Activated naive CD8-positive, alpha-beta T cell treated with anti-CD3 and anti-CD28 coated beads, Interleukin-2, amount 10 ng/mL, durations not matched to agents 7 days and 5 days (primary cell): ENCODE measurements around the gene CYP19A1. TPM values are rescaled to one million over a fixed set of nuclear protein-coding genes. Genes with fewer than 3 reads are reported as not detected.

Source experiments
- ATAC-seq: fragments of 150-1000 bp; cut with Tn5 transposase; one replicate; pipeline ENCODE4 v1.10.0; 2021; ENCODE audit warnings: low read depth, moderate library complexity
- POLR2A ChIA-PET: fragments of 350-600 bp; sonication (Branson Sonifier 250); formaldehyde crosslinking; loops from one replicate; lab custom pipeline; 2021; ENCODE audit warnings: antibody characterized with exemption; lab: Charles Lee
- DNase-seq: peaks from one replicate; pipeline ENCODE4 v3.0.0; 2021
- H3K27ac Mint-ChIP-seq: one replicate; pipeline ENCODE4 v1.8.0; 2022; ENCODE audit warnings: mild to moderate bottlenecking, mixed read lengths
- H3K27me3 Mint-ChIP-seq: one replicate; pipeline ENCODE4 v1.8.0; 2022; ENCODE audit warnings: mild to moderate bottlenecking, moderate library complexity, mixed read lengths
- H3K36me3 Mint-ChIP-seq: one replicate; pipeline ENCODE4 v1.8.0; 2021; ENCODE audit warnings: mild to moderate bottlenecking, mixed read lengths
- H3K4me1 Mint-ChIP-seq: one replicate; pipeline ENCODE4 v1.8.0; 2021; ENCODE audit warnings: mixed read lengths
- H3K4me3 Mint-ChIP-seq: one replicate; pipeline ENCODE4 v1.8.0; 2022; ENCODE audit warnings: mild to moderate bottlenecking, moderate library complexity, mixed read lengths
- H3K9me3 Mint-ChIP-seq: one replicate; pipeline ENCODE4 v1.8.0; 2021; ENCODE audit warnings: mixed read lengths
- total RNA-seq, 2 experiments: library from RNA; stranded (reverse); gene quantifications; one replicate each; pipeline ENCODE4 v1.2.3, GENCODE V29; 2021

CYP19A1 gene
- total RNA-seq, 2 experiments from 2014 or later = not detected

DNA sequence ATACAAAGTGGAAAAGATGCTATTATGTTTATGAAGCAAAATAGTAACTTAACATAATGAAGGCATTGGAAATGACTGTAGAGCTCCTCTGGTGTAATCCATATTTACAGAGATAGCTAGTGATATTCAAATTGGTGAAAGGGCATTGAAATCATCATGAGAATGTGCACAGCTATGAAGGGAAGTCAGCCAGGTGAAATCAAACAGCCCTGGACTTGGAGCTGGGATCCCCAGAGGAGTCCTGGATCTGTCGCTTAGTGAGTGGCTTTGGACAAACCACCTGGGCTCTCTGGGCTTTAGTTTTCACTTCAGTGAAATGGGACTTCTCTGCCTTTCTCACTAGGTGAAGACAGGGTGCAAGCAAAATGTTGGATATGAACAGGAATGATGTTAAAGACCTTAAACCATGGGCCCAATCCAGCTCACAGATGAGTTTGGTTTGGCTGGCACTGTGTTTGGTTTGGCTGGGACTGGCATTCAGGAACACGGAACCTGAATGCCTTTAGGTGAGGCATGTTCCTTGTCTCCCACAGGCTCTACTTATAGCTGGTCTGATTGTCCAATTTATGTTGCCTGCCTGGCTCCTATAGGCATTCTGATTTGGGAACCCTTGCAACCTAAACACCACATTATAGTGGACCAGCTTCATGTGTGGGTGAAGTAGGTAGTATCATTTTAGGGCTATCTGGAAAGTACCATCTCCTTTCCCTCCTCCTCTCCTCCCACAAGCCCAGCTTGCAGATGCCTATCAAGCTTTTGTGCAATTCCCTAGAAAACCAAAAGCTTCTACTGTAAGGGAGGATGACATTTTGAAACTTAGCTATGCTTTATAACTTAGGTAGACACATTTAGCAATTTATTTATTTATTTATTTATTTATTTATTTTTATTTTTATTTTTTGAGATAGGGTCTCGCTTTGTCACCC lies 133.1 kb downstream of the CYP19A1 start:
- H3K4me1 Mint-ChIP-seq = no peaks in the 10 kb centered on the region
- no peaks in the 10 kb centered on the region for H3K36me3 Mint-ChIP-seq
- H3K4me3 Mint-ChIP-seq = no peak overlapping the region
- no peak overlapping the region for H3K27ac Mint-ChIP-seq
- ATAC-seq (no peak), DNase-seq (no peak)
- no peaks in the 10 kb centered on the region for H3K9me3 Mint-ChIP-seq
- POLR2A ChIA-PET = no interaction called here
- H3K27me3 Mint-ChIP-seq = peaks cover 8% of the 10 kb centered on the region

DNA sequence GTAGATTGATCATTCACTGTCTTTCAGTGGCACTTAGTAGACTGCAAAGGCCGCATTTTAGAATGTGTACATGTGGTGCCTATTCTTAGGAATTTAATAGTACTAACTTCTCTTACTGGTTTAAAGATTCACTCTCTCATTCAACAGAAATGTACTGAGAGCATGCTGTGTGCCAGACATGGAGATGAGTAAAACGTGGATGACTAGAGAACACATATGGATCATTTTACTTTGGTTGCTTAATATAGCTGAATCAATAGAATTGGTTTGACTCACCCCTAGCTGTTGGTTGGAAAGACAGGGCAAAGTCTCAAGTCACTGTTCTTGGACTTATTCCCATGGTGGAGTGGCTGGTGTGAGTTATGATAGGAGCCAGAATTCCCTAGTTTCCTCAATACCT lies 134.6 kb downstream of the CYP19A1 start:
- POLR2A ChIA-PET = no interaction called here
- Mint-ChIP-seq H3K36me3 (no peaks in the 10 kb centered on the region), H3K4me1 (no peaks in the 10 kb centered on the region), H3K27me3 (peaks cover under 1% of the 10 kb centered on the region), H3K27ac (no peak overlapping the region), H3K4me3 (no peak overlapping the region), H3K9me3 (no peaks in the 10 kb centered on the region)
- ATAC-seq (no peak), DNase-seq (no peak)

DNA sequence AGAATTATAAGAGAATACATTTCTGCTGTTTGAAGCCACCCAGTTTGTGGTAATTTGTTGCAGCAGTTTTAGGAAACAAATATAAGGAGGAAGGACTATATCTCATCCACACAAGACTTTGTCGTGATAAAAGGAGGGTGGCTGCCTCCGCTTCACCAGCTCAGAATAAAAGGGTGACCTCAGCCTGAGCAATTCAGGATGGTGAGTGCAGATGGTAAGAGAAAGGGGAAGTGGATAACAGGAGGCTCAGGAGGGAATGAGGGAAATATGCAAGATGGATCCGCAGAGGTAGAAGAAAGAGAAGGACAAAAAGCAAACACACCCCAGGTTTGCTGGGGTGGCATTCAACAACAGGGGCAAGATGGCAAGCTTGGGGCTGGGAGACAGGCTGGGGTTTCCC lies 135.6 kb downstream of the CYP19A1 start:
- Mint-ChIP-seq H3K27me3 (peaks cover 8% of the 10 kb centered on the region), H3K27ac (no peak overlapping the region), H3K36me3 (no peaks in the 10 kb centered on the region), H3K4me3 (no peak overlapping the region), H3K9me3 (no peaks in the 10 kb centered on the region), H3K4me1 (no peaks in the 10 kb centered on the region)
- ATAC-seq = no peak
- no peak for DNase-seq
- POLR2A ChIA-PET = no interaction called here

DNA sequence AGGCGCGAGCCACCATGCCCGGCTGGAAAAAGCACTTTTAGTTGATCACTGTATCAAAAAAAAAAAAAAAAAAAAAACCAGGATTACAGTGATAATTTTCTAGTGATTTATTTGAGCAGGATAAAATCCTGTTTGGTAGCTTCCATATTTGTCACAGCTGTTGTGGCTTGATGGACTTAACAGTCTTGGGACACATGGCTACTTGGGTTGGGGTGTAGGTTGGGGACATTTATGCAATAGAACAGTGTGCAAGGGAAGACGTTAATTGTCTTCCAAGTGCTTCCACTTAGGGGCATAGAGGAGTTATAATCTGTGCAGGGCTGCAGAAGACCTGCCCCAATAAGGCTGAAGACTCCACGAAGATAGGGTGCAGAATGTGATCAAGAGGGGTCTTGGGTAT lies 136.8 kb downstream of the CYP19A1 start:
- POLR2A ChIA-PET = no interaction called here
- H3K27ac Mint-ChIP-seq = no peak overlapping the region
- ATAC-seq (no peak), DNase-seq (no peak)
- no peaks in the 10 kb centered on the region for H3K9me3 Mint-ChIP-seq
- no peaks in the 10 kb centered on the region for H3K4me1 Mint-ChIP-seq
- no peaks in the 10 kb centered on the region for H3K36me3 Mint-ChIP-seq
- H3K4me3 Mint-ChIP-seq = no peak overlapping the region
- peaks cover 12% of the 10 kb centered on the region for H3K27me3 Mint-ChIP-seq

DNA sequence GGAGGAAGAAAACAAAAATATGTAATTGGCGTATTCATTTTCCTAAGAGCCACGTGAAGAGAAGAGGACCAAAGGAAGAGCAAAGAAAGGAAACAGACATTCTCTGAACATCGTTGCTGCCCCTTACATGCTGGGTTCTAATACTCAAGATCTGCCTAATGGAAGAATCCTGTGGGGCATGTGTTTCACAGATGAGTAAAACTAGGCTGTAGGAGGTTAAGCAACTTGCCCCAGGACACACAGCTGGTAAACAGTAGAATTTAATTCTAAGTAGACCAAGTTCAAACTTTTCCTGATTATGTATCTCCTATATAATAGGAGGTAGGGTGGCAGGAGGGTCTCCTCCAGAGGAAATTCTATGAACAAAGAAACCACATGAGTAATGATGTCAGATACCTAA lies 137.6 kb downstream of the CYP19A1 start:
- no peaks in the 10 kb centered on the region for H3K4me1 Mint-ChIP-seq
- DNase-seq (no peak), ATAC-seq (no peak)
- H3K27ac Mint-ChIP-seq = no peak overlapping the region
- H3K27me3 Mint-ChIP-seq = peaks cover 16% of the 10 kb centered on the region
- H3K36me3 Mint-ChIP-seq = no peaks in the 10 kb centered on the region
- no peaks in the 10 kb centered on the region for H3K9me3 Mint-ChIP-seq
- no peak overlapping the region for H3K4me3 Mint-ChIP-seq
- POLR2A ChIA-PET = no interaction called here

DNA sequence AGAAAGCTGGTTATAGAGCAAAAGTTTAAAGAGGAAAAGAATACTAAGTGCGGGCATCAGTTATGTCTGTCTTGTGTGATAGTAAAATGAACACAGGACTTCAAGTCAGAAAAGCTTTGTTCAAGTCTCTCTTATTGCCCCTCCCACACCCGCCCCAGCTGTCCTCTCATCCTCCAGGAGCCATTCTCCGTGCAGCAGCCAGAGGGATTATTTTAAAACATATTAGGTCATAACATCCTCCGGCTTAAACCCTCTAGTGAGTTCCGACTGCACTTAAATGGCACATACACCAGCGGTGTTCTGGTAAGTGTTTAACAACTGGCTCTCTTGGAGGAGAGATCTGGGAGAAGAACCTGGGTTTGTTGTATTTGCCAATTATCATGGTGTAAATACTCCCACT lies 138.9 kb downstream of the CYP19A1 start:
- H3K27ac Mint-ChIP-seq = no peak overlapping the region
- POLR2A ChIA-PET = no interaction called here
- peaks cover 24% of the 10 kb centered on the region for H3K27me3 Mint-ChIP-seq

DNA sequence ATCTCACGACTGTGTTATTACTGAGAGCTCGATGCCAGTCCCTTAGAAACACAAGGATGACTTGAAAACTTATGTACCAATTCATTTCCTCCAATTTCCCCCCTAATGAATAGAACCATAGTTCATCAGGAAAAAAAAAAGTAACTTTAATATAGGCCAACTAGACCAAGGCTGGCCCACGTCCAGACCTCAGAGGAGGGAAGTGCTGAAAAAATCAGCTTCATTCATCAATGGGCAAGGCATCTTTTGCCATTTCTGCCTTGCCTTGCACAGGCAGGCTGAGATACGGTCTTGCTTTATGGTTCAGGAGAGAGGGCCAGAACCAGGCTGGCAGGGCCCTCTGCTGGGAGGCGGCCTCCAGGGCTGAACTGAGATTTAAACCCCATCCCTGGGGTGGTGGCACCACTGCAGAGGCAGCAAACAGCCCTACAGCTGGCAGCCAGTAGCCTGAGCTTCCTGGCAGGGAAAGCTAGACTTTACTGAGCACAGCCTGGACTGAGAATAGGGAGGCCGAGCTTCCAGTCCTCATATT lies 139.6 kb downstream of the CYP19A1 start:
- ATAC-seq = no peak
- H3K4me3 Mint-ChIP-seq = no peak overlapping the region
- no peaks in the 10 kb centered on the region for H3K9me3 Mint-ChIP-seq
- no peaks in the 10 kb centered on the region for H3K4me1 Mint-ChIP-seq
- no peaks in the 10 kb centered on the region for H3K36me3 Mint-ChIP-seq
- DNase-seq = no peak
- POLR2A ChIA-PET = no interaction called here
- peaks cover 31% of the 10 kb centered on the region for H3K27me3 Mint-ChIP-seq
- H3K27ac Mint-ChIP-seq = no peak overlapping the region

More for the DNA sequence above, 138.9 kb downstream of the CYP19A1 start:
- ATAC-seq (no peak), DNase-seq (no peak)
- no peak overlapping the region for H3K4me3 Mint-ChIP-seq
- no peaks in the 10 kb centered on the region for H3K9me3 Mint-ChIP-seq
- no peaks in the 10 kb centered on the region for H3K4me1 Mint-ChIP-seq
- no peaks in the 10 kb centered on the region for H3K36me3 Mint-ChIP-seq

DNA sequence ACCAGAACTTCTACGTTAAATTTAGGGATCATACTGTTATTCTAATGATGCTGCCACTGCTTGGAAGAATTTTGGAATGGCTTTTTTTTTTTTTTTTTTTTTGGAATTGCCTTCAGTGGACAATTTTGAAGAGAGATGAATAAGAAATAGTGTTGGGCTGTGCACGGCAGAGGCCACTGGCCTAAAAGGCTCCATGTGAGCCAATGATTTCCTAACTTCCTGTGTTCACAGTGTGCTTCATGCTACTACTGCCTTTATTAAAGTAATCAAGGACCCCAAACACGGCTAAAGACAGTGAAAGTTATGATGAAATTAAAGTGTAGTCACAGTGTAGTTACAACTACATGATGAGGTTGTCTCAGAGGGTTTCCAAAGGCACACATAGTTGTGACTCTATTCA lies 142.9 kb downstream of the CYP19A1 start:
- no peak overlapping the region for H3K27ac Mint-ChIP-seq
- no peaks in the 10 kb centered on the region for H3K36me3 Mint-ChIP-seq
- no peak overlapping the region for H3K4me3 Mint-ChIP-seq
- peaks cover 48% of the 10 kb centered on the region for H3K27me3 Mint-ChIP-seq
- POLR2A ChIA-PET = no interaction called here
- H3K9me3 Mint-ChIP-seq = no peaks in the 10 kb centered on the region
- ATAC-seq (no peak), DNase-seq (no peak)
- H3K4me1 Mint-ChIP-seq = no peaks in the 10 kb centered on the region

DNA sequence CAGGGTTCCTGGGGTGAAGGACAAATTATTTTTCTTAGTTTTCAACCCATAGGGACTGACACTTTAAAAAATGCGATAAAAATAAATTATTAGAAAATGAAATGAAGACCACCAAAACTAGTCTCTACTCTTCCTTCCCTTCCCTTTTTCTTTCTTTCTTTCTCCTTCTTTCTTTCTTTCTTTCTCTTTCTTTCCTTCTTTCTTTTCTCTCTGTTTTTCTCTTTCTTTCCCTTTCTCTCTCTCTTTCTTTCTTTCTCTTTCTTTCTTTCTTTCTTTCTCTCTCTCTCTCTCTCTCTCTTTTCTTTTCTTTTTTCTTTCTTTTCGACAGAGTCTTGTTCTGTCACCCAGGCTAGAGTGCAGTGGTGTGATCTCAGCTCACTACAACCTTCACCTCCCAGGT lies 144.4 kb downstream of the CYP19A1 start:
- Mint-ChIP-seq H3K27me3 (peaks cover 51% of the 10 kb centered on the region), H3K4me3 (no peak overlapping the region), H3K36me3 (no peaks in the 10 kb centered on the region), H3K9me3 (no peaks in the 10 kb centered on the region), H3K27ac (no peak overlapping the region), H3K4me1 (no peaks in the 10 kb centered on the region)
- no peak for ATAC-seq
- DNase-seq = no peak
- POLR2A ChIA-PET = no interaction called here

DNA sequence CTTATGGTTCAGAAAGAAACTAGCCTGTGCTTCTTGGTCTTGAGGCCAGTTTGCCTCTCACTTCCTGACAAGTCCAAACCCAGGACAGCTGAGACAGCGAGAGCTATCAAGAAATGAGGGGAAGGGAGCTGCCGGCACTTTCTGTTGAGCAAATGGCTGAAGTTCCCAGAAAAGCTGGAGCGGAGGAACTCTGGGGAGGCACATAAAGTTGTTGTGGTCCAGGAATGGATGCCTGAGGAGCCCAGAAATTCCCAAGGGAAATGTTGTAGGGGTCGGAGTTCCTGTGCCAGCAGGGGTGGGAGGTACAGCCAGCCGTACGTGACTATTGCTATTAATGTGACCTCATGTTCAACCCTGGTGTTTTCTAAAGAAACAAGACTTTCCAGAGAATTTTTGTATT lies 144.9 kb downstream of the CYP19A1 start:
- DNase-seq (no peak), ATAC-seq (no peak)
- Mint-ChIP-seq H3K27me3 (peaks cover 50% of the 10 kb centered on the region), H3K4me1 (no peaks in the 10 kb centered on the region), H3K4me3 (no peak overlapping the region), H3K9me3 (no peaks in the 10 kb centered on the region), H3K27ac (no peak overlapping the region), H3K36me3 (no peaks in the 10 kb centered on the region)
- POLR2A ChIA-PET = no interaction called here

DNA sequence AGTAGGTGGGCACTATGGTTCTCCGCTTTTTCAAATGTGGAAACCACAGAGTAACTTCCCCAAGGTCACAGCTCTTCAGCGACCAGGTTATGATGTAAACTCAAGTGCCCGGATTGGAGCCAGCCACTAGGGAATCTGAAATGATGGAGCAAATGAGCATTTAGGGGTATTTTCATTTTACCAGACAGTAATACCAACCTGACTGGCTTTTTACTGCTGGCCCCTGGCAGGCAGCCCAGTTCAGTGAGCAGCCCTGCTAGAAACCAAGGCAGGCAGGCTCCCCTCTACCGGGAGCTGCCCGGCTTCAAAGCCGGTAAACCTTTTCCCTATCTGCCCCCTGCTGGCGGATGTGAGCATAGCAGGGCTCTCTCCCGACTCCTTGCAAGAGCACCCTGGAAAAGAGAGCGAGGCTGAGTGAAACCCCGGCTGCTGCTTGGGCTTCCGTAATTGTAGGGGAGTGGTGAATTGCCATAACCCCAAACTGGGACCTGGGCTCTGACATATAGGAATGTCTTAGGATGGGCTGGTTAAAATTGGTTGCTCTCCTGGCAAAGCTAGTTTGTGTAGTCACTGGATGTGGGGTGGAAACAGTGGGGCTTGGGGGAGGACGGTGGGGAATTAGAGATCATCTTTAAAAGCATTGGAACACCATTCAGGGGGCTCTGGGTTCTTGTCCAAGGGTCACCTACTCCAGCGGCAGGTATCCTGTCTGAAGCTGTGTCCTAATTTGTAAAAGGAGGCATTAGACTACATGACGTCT lies 145.7 kb downstream of the CYP19A1 start:
- no peaks in the 10 kb centered on the region for H3K36me3 Mint-ChIP-seq
- no peaks in the 10 kb centered on the region for H3K9me3 Mint-ChIP-seq
- H3K27ac Mint-ChIP-seq = no peak overlapping the region
- ATAC-seq = peak; percentile 61
- DNase-seq = peak; percentile 84
- H3K4me1 Mint-ChIP-seq = no peaks in the 10 kb centered on the region
- POLR2A ChIA-PET = no interaction called here
- H3K27me3 Mint-ChIP-seq = peaks cover 47% of the 10 kb centered on the region
- H3K4me3 Mint-ChIP-seq = no peak overlapping the region

DNA sequence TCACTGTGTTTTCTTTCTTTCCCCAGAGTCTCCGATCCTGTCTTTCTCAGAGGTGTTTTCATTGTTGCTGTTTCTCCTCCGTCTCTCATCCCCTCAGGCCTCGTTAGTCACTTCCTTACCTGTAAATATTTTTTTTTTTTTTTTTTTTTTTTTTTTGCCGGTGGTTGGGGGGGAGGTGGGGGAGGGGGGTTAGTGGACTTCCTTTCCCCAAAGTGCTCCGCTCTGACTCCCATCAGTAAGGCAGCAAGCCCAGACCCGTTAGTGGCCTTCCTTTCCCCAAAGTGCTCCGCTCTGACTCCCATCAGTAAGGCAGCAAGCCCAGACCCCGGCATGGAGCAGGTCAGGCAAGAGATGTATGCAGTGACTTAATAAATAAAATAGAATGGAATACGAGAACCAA lies 146.6 kb downstream of the CYP19A1 start:
- peaks cover 44% of the 10 kb centered on the region for H3K27me3 Mint-ChIP-seq
- H3K27ac Mint-ChIP-seq = no peak overlapping the region
- no peaks in the 10 kb centered on the region for H3K9me3 Mint-ChIP-seq
- DNase-seq (no peak), ATAC-seq (no peak)
- POLR2A ChIA-PET = no interaction called here
- no peaks in the 10 kb centered on the region for H3K4me1 Mint-ChIP-seq
- H3K4me3 Mint-ChIP-seq = no peak overlapping the region
- no peaks in the 10 kb centered on the region for H3K36me3 Mint-ChIP-seq

DNA sequence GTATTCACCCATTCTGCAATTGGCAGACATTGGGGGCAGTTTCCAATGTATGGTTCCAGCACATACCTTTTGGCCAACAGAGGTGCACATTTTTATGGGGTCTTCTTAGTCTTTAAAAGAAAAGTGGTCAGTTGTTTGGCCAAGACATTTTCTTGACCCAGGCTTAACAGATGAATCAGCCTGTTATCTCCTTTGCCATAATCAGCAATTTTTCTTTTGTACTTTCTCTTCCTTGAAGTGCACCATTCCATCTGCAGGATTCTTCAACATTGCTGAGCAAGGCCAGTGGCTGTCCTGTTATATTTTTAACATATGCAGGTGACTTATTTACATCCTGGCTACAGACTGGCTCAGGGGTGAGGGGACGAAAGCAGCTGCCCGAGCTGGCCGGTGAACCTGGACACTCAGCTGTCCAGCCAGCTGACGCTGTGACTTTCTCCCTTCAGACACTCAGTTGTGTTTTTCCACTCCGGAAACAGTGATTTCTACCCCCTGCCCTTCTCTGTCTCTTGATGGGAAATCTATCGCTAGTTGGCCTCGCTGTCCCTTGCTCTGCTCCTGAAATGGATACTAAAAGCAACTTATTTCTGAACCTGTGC lies 147.2 kb downstream of the CYP19A1 start:
- H3K9me3 Mint-ChIP-seq = no peaks in the 10 kb centered on the region
- H3K4me3 Mint-ChIP-seq = no peak overlapping the region
- no peak overlapping the region for H3K27ac Mint-ChIP-seq
- H3K36me3 Mint-ChIP-seq = no peaks in the 10 kb centered on the region
- POLR2A ChIA-PET = no interaction called here
- H3K27me3 Mint-ChIP-seq = peaks cover 43% of the 10 kb centered on the region
- no peaks in the 10 kb centered on the region for H3K4me1 Mint-ChIP-seq
- no peak for ATAC-seq
- DNase-seq = no peak
